Measurements from ENCODE around the gene XPO4. TPM values are rescaled to one million over a fixed set of nuclear protein-coding genes. Genes with fewer than 3 reads are reported as not detected.
A peak's percentile ranks its signal among the peaks of the same experiment; 100 is the strongest.

Gene XPO4
- total and polyA plus RNA-seq, 2 of the 13 experiments (the other 11 are each of a cell fraction or from before 2014, with no cell fraction given), result 8.4 to 24.8 TPM

DNA sequence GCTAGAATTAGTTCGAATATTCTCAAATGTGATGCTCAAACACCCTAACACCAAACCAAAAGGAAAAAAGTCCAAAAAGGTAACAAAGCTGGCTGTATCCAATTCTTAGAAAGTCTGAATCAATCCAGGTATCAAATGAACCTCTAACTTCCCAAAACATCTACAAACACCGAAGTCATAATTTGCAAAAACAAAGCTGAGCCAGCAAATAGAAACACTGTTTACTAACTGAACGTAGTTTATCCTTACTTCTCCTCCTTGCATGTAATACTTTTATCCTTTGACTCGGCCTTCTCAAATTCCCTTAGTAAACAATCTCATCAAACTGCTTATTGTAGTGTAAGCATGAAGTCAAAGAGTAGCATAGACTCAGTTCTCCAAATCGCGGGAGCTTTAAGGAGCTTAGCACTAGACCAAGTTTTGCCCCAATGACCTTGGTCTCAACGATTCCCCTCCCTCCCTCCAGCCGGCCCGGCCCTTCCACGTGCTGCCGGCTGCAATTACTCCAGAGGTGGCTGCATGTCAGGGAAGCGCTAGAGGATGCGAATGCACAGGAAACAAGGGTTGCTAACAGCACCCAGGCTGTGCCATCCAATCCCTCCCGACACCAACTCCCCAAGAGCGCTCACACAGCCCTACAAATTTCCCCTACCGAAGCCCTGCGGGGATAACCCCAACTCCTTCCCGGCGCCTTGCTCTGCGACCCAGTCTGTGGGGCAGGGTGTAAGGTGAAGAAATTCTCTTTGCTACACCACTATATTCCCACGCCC, 693 bp downstream of the XPO4 start:
- peak; percentile 79 for ATAC-seq
- Histone ChIP-seq H3K27me3 (ENCODE audit: control insufficient read depth in 1 of 2, insufficient read depth in 2 of 2, low read length in 2 of 2) (no peaks in the 10 kb centered on the region; a peak in 1 of 5 replicates), H3K9me3 (ENCODE audit: low read length) (no peaks in the 10 kb centered on the region), H4K20me1 (ENCODE audit: insufficient read depth, low read length) (no peaks in the 10 kb centered on the region), H3K36me3 (replicated peaks in 1 of 2; ENCODE audit: control insufficient read depth in 1 of 2, insufficient read depth in 2 of 2, low read length in 2 of 2) (peaks cover 0 to 12% of the 10 kb centered on the region in 2 experiments; a peak in 1 of 5 replicates), H3K27ac (ENCODE audit: extremely low read length, insufficient read depth, low read length) (peak overlapping the region; percentile 91), H3K4me2 (ENCODE audit: low read depth, low read length) (peak overlapping the region; percentile 84), H3K4me3 (replicated peaks in 1 of 3; ENCODE audit: insufficient read depth in 1 of 3, low read depth in 2 of 3, low read length in 3 of 3) (peak overlapping the region; percentile 70 to 92 (median 83)), H3K79me2 (ENCODE audit: insufficient read depth, low read length) (peaks cover 56% of the 10 kb centered on the region), H3K4me1 (ENCODE audit: insufficient read depth, low read length) (peaks cover 53% of the 10 kb centered on the region), H3K9ac (ENCODE audit: insufficient read depth, low read depth, low read length) (peak overlapping the region; percentile 95), H2AFZ (ENCODE audit: low read length) (no peak overlapping the region)
- in situ Hi-C loops (cut with HindIII; ENCODE audit: extremely low pct_ligation_motif_present, low pct_unique_long_range_greater_than_20kb) (no loop called here), intact Hi-C loops (cut with micrococcal nuclease; ENCODE audit: unreplicated experiment) (loop anchor here (1.0 kb wide), 1 partner anchor 131 kb away; no protein-coding TSS in a partner anchor)
- WGBS (ENCODE audit: low lambda C conversion rate), result under 1% methylated on average over 19 of the region's 21 CpGs
- ChIA-PET POLR2A (interaction anchor here (0.7 to 2.2 kb wide), 7 partner anchors 14 to 275 kb away, joined by 3 to 11 read pairs (median 3); partner anchors contain the start of genes LATS2, MRPL57 and SKA3), CTCF (ENCODE audit: low intra/inter-chr PET ratio, low total read pairs) (no interaction called here)
- peak; percentile 54 for DNase-seq (ENCODE audit: low spot score)
- peak; percentile 26 for FAIRE-seq
- no TSS peak for BruUV-seq (replicated peaks)
- TF ChIP-seq ZFX (CRISPR knock-in tag; IDR thresholded peaks at IDR 0.05; ENCODE audit: low read depth), result peak; percentile 6; the same call in 1 of the 2 replicates
- TF ChIP-seq ZBTB1 (CRISPR knock-in tag; IDR thresholded peaks at IDR 0.05; ENCODE audit: borderline replicate concordance), result no peak
- TF ChIP-seq, protein P1, sequence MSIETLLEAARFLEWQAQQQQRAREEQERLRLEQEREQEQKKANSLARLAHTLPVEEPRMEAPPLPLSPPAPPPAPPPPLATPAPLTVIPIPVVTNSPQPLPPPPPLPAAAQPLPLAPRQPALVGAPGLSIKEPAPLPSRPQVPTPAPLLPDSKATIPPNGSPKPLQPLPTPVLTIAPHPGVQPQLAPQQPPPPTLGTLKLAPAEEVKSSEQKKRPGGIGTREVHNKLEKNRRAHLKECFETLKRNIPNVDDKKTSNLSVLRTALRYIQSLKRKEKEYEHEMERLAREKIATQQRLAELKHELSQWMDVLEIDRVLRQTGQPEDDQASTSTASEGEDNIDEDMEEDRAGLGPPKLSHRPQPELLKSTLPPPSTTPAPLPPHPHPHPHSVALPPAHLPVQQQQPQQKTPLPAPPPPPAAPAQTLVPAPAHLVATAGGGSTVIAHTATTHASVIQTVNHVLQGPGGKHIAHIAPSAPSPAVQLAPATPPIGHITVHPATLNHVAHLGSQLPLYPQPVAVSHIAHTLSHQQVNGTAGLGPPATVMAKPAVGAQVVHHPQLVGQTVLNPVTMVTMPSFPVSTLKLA (IDR thresholded peaks at IDR 0.05), result peak; percentile 49
- peak; percentile 95 for TF ChIP-seq MYC (CRISPR knock-in tag; IDR thresholded peaks at IDR 0.05; ENCODE audit: borderline replicate concordance)
- no peak for TF ChIP-seq ZNF746 (CRISPR knock-in tag; IDR thresholded peaks at IDR 0.05)
- 0 out of 2 replicates have a peak, but pooled peaks have one; percentile 11 for TF ChIP-seq REL (CRISPR knock-in tag; conservative IDR thresholded peaks at IDR 0.05)
- 0 out of 2 replicates have a peak, but pooled peaks have one; percentile 4 for TF ChIP-seq ZNF724P (CRISPR knock-in tag; IDR thresholded peaks at IDR 0.05; ENCODE audit: borderline replicate concordance)
- TF ChIP-seq YEATS4 (CRISPR knock-in tag; IDR thresholded peaks at IDR 0.05; ENCODE audit: borderline replicate concordance), result peak; percentile 50
- no peak for TF ChIP-seq TAF1 (CRISPR knock-in tag; IDR thresholded peaks at IDR 0.05)
- TF ChIP-seq POLR2G (IDR thresholded peaks at IDR 0.05; ENCODE audit: low read depth, low read length), result peak; percentile 35; the same call in 1 of the 2 replicates
- peak; percentile 57; the same call in 1 of the 2 replicates for TF ChIP-seq TGIF2 (CRISPR knock-in tag; IDR thresholded peaks at IDR 0.05)
- TF ChIP-seq, protein P2, sequence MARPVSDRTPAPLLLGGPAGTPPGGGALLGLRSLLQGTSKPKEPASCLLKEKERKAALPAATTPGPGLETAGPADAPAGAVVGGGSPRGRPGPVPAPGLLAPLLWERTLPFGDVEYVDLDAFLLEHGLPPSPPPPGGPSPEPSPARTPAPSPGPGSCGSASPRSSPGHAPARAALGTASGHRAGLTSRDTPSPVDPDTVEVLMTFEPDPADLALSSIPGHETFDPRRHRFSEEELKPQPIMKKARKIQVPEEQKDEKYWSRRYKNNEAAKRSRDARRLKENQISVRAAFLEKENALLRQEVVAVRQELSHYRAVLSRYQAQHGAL (CRISPR knock-in tag; IDR thresholded peaks at IDR 0.05; ENCODE audit: not compliant biosample characterization), result peak; percentile 54
- no peak for TF ChIP-seq ZNF33A (CRISPR knock-in tag; IDR thresholded peaks at IDR 0.05; ENCODE audit: borderline replicate concordance)
- TF ChIP-seq ZNF30 (CRISPR knock-in tag; IDR thresholded peaks at IDR 0.05), result 0 out of 2 replicates have a peak, but pooled peaks have one; percentile 21
- TF ChIP-seq, protein P3, sequence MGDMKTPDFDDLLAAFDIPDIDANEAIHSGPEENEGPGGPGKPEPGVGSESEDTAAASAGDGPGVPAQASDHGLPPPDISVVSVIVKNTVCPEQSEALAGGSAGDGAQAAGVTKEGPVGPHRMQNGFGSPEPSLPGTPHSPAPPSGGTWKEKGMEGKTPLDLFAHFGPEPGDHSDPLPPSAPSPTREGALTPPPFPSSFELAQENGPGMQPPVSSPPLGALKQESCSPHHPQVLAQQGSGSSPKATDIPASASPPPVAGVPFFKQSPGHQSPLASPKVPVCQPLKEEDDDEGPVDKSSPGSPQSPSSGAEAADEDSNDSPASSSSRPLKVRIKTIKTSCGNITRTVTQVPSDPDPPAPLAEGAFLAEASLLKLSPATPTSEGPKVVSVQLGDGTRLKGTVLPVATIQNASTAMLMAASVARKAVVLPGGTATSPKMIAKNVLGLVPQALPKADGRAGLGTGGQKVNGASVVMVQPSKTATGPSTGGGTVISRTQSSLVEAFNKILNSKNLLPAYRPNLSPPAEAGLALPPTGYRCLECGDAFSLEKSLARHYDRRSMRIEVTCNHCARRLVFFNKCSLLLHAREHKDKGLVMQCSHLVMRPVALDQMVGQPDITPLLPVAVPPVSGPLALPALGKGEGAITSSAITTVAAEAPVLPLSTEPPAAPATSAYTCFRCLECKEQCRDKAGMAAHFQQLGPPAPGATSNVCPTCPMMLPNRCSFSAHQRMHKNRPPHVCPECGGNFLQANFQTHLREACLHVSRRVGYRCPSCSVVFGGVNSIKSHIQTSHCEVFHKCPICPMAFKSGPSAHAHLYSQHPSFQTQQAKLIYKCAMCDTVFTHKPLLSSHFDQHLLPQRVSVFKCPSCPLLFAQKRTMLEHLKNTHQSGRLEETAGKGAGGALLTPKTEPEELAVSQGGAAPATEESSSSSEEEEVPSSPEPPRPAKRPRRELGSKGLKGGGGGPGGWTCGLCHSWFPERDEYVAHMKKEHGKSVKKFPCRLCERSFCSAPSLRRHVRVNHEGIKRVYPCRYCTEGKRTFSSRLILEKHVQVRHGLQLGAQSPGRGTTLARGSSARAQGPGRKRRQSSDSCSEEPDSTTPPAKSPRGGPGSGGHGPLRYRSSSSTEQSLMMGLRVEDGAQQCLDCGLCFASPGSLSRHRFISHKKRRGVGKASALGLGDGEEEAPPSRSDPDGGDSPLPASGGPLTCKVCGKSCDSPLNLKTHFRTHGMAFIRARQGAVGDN (CRISPR knock-in tag; IDR thresholded peaks at IDR 0.05), result 0 out of 2 replicates have a peak, but pooled peaks have one; percentile 37

Data from HepG2 (cell line).